Measurements from ENCODE around the gene PRAC1.

The PRAC1 gene

GRCh38 chr17:48722201-48722907, at the start of gene PRAC1:
Gene PRAC1, minus strand, starts transcription at chr17:48722518. Its CDS starts 126 bp downstream, at chr17:48722392.
- Histone ChIP-seq H3K4me3 (replicated peaks; ENCODE audit: low read depth, low read length) (no peak within 1 kb of the TSS), H3K36me3 (ENCODE audit: control insufficient read depth, insufficient read depth, low read length) (no peaks in the 10 kb centered on the region), H3K27me3 (replicated peaks; ENCODE audit: control insufficient read depth, insufficient read depth, low read length) (peaks cover 8% of the 10 kb centered on the region)
- no peak for TF ChIP-seq CTCF (IDR thresholded peaks at IDR 0.05; ENCODE audit: insufficient read depth, low read length, poor library complexity, severe bottlenecking)
- DNase-seq (ENCODE audit: extremely low read depth, insufficient read length): no peak

- Histone ChIP-seq H3K27me3 (replicated peaks; ENCODE audit: control insufficient read depth, insufficient read depth, low read length) (no peaks in the 10 kb centered on the region), H3K4me3 (replicated peaks; ENCODE audit: low read depth, low read length) (no peak overlapping the region), H3K36me3 (ENCODE audit: control insufficient read depth, insufficient read depth, low read length) (no peaks in the 10 kb centered on the region)
- no peak for DNase-seq (ENCODE audit: extremely low read depth, insufficient read length)
- TF ChIP-seq CTCF (IDR thresholded peaks at IDR 0.05; ENCODE audit: insufficient read depth, low read length, poor library complexity, severe bottlenecking): no peak
Measured at GRCh38 chr17:48770954-48771353, 48.6 kb upstream of the PRAC1 start.

GRCh38 chr17:48769009-48769675, 46.8 kb upstream of the PRAC1 start:
- no peaks in the 10 kb centered on the region for H3K27me3 ChIP-seq (replicated peaks; ENCODE audit: control insufficient read depth, insufficient read depth, low read length)
- H3K4me3 ChIP-seq (replicated peaks; ENCODE audit: low read depth, low read length): no peak overlapping the region
- TF ChIP-seq CTCF (IDR thresholded peaks at IDR 0.05; ENCODE audit: insufficient read depth, low read length, poor library complexity, severe bottlenecking): no peak
- no peaks in the 10 kb centered on the region for H3K36me3 ChIP-seq (ENCODE audit: control insufficient read depth, insufficient read depth, low read length)
- DNase-seq (ENCODE audit: extremely low read depth, insufficient read length): no peak

GRCh38 chr17:48767263-48767774, 45.0 kb upstream of the PRAC1 start:
- no peaks in the 10 kb centered on the region for H3K27me3 ChIP-seq (replicated peaks; ENCODE audit: control insufficient read depth, insufficient read depth, low read length)
- H3K4me3 ChIP-seq (replicated peaks; ENCODE audit: low read depth, low read length): no peak overlapping the region
- TF ChIP-seq CTCF (IDR thresholded peaks at IDR 0.05; ENCODE audit: insufficient read depth, low read length, poor library complexity, severe bottlenecking): no peak
- no peak for DNase-seq (ENCODE audit: extremely low read depth, insufficient read length)
- no peaks in the 10 kb centered on the region for H3K36me3 ChIP-seq (ENCODE audit: control insufficient read depth, insufficient read depth, low read length)

- peaks cover 5% of the 10 kb centered on the region for H3K27me3 ChIP-seq (replicated peaks; ENCODE audit: control insufficient read depth, insufficient read depth, low read length)
- no peak for DNase-seq (ENCODE audit: extremely low read depth, insufficient read length)
Measured at GRCh38 chr17:48761114-48761513, 38.8 kb upstream of the PRAC1 start.

More at GRCh38 chr17:48761114-48761513, 38.8 kb upstream of the PRAC1 start:
- Histone ChIP-seq H3K4me3 (replicated peaks; ENCODE audit: low read depth, low read length) (no peak overlapping the region), H3K36me3 (ENCODE audit: control insufficient read depth, insufficient read depth, low read length) (no peaks in the 10 kb centered on the region)
- TF ChIP-seq CTCF (IDR thresholded peaks at IDR 0.05; ENCODE audit: insufficient read depth, low read length, poor library complexity, severe bottlenecking): no peak
